ENCODE results near the gene SLIT3.

DNA sequence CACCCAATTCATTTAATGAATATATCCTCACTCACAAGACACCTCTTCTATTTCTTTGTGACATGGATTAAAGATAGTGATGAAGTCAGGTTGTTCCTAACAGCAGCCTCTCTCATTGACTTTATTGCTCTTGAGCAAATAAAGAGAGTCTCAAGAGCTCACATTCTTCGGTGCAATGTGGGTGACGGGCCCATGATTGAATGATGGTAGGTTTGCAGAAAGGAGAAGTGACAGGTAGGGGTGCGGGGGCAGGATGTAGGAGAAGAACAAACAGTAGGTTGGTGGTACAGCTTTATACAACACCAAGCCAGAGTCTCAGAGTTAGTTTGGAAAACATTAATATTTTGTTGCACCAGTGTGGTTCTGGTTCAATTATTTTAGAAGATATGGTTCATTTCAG lies 122.2 kb downstream of the SLIT3 start:
- TF ChIP-seq CTCF (IDR thresholded peaks at IDR 0.05) (no peak), POLR2A (IDR thresholded peaks at IDR 0.05; ENCODE audit: low read depth) (no peak), POLR2AphosphoS5 (IDR thresholded peaks at IDR 0.05) (no peak)

Measured in esophagus muscularis mucosa (tissue), 3 donors.